Epithelial cell of prostate (primary cell): ENCODE data around the gene BPIFB2.

ENCODE experiments used
- DNase-seq: peaks from one replicate; pipeline ENCODE4 v3.0.0-alpha.2; 2011; ENCODE audit warnings: low read depth, low spot score
- H3K27ac ChIP-seq: fragments of 450-650 bp; 2 replicates; pipeline ENCODE4 v1.5.1; 2017; ENCODE audit warnings: mild to moderate bottlenecking

The BPIFB2 gene

DNA sequence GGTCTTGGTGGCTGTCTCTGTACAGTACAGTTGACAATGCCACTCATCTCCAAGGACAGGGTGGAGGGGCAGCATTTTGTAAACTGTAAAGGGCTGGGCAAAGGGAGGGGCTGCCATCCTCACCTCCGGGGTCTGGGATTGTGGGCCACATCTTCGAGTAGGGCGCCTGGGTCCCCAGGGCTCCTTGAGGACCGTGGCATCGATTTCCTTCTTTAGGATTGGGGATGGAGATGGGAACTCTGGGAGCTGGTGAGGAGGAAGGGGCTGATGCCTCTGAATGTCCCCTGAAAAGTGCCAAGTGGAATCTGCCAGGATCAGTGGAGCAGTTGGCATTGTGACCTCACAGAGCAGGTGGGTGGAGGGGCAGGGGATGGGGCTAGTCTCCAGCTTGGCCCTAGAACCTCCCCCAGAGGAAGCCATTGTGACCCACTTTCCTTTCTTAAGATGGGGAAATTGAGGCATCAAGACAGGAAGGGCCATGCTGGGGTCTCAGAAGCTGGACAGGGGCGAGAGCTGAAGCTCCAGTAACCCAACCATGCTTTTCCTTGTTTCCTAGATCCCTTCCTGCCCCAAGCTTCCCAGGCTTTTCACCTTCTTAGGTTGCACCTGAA is 3.3 kb upstream of the BPIFB2 start, which contains the start of gene SUN5:
SUN5 (minus strand) TSS at position 293 of the 611 bp plus-strand sequence; CDS start at position 200, 93 bp downstream.
- no peak within 1 kb of the TSS for H3K27ac ChIP-seq
- DNase-seq, result no peak

- H3K27ac ChIP-seq, result no peak overlapping the region
- no peak for DNase-seq
These were observed 2.4 kb upstream of the BPIFB2 start for GRCh38 chr20:33005132-33005566.

DNA sequence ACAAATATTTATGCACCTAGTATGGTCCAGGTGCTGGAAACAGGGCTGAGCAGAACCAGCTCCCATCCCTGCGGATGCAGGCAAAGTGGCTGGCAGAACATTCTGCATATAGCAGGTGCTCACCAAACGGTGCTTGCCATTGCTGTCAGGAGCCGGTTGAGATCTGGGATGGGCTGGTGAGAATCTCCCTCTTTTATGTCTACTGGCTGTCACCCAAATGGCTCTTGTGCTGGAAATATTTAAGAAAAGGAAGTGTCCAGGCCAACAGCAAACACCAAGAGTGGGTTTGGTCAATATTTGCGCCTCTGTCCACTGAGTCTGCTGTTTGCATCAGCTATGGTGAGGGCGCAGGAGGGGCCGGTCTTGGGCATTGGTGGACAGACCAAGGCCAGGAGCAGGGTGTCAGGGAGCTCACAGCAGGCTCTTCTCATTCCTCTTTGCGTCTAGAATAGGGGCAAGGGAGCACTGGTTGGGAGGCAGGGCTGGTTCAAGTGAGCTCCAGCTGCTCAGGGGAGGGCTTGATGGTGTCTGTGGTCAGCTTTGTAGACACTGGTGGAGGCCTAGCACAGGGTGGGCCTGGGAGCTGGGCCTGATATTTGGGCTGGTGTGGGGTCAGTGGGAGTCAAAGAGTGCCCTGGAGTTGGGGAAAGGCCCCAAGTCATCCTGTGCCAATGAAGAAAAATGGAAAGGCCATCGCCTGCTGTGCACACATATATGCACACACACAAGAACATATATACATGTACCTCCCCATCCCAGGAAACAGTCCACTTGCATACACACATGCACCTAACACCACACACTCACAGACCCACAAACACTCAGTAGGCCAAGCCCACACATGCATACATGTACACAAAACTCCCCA is 1.4 kb upstream of the BPIFB2 start:
- no peak for DNase-seq
- H3K27ac ChIP-seq, result no peak overlapping the region

DNA sequence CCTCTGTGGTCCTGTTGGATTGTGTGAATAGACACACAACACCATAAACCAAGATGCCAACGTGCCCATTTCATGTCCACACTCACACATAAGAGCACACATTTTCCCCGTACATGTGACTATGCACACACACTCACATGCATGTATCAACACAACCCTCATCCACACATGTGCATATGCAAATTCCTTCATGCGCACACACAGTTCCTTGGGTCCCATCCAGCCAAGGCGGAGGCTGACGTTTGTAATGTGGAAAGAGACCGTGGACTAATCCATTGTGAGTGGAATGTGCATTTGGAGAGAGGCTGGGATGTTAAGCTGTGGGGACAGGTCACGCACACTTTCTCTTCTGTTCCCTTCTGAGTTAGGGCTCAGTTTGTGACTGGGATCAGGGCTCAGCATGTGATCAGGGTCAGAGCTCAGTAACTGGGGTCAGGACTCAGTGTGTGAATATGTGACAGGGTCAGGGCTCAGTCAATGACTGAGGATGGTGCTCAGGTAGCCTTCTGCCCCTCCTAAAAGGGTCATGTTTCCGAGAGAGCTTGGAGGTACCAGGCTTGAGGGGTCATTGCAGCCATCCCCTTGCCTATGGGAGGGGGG is 628 bp upstream of the BPIFB2 start:
- no peak overlapping the region for H3K27ac ChIP-seq
- no peak for DNase-seq

DNA sequence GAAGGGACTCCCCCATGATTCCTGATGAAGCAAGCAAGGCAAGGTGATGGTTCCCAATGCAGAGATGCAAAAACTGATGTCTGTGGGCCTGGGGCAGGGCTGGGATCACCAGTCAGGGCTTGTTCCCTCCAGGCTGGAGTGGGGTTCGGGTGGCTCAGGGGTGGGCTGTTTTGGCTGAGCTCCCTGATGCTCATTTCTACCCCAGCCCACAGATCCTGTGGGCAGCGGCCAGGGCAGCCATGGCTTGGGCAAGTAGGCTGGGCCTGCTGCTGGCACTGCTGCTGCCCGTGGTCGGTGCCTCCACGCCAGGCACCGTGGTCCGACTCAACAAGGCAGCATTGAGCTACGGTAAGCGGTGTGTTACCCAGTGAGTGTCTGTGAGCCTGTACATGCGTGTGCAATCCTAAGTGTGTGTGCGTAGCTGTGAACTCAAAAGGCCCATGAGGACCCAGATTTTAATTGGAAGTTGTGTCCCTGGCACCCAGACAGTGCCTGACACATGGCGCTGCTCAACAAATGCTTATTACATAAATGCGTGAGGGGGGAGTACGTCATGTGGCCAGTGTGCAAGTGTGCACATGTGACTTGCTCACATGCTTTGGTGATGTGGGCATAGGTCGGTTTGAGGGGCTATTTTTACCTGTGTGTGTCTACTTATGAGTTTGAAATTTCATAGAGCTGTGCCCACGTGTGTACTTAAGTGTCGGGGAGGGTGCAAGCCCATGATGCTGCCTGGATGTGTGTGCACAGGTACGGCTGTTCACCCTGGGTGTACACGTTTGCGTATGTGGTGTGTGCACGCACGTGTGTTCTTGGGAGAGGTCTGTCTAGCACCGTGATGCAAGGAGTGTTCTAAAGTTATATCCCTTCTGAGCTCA is 1.1 kb downstream of the BPIFB2 start:
- H3K27ac ChIP-seq, result no peak overlapping the region
- DNase-seq, result no peak

DNA sequence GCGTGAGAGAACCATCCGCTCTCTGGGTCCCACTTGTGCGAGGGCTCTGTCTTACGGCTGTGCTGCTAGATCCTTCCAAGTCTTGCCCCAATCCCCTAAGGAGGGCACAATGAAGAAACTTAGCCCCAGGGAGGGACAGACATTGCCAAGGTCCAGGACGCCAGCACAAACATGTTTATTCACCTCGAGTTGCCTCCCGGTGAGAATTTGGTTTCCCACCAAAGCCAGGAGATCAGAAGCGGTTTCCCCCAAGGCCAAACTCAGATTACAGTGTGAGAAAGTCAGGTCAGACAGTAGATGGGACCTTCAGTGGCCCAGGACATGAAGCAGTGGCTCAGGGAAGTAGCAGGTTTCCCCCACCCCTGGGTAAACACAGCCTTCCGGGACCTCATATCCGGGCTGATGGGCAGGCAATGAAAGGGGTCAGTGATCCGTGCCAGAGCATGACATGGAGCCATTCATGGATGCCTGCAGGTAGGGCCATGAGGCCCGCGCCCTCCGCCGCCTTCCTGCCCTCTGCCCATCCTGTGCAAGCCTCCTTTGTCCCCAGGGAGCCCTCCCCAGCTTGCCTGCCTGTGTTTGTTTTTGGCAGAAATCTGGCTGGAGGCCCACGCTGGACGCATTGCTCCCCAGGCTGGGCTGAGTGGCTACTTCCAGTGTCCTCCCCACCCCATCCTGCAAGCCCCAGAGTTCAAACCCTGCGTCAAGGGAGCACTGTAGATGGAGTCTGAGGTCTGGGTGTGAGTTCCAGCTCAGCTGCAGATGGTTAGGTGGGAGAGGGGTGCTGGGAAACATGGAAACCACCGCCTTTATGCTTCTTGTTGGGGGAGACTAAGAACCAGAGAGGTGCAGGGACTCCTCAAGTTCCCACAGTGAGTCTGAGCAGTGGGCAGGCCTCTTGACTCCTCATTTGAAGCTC is 2.0 kb downstream of the BPIFB2 start:
- H3K27ac ChIP-seq, result no peak overlapping the region
- no peak for DNase-seq

DNA sequence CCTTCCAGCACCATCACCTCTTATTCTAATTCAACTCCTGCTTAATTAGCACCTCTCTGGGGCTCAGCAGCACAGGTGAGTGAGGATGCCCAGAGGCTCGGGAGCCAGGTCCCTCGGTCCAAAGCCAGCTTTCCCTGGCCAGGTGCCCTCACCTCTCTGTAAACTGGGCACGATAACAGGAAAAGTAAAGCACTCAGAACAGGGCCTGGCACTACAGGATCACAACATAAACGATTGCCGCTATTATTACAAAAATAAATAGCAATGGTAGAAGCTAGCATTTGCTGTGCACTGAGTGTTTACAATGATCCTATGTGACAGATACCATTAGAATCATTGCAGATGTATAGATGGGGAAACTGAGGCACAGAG is 2.6 kb downstream of the BPIFB2 start:
- no peak for DNase-seq
- no peak overlapping the region for H3K27ac ChIP-seq

GRCh38 chr20:33010674-33011449 is 3.4 kb downstream of the BPIFB2 start:
- no peak overlapping the region for H3K27ac ChIP-seq
- DNase-seq, result no peak

DNA sequence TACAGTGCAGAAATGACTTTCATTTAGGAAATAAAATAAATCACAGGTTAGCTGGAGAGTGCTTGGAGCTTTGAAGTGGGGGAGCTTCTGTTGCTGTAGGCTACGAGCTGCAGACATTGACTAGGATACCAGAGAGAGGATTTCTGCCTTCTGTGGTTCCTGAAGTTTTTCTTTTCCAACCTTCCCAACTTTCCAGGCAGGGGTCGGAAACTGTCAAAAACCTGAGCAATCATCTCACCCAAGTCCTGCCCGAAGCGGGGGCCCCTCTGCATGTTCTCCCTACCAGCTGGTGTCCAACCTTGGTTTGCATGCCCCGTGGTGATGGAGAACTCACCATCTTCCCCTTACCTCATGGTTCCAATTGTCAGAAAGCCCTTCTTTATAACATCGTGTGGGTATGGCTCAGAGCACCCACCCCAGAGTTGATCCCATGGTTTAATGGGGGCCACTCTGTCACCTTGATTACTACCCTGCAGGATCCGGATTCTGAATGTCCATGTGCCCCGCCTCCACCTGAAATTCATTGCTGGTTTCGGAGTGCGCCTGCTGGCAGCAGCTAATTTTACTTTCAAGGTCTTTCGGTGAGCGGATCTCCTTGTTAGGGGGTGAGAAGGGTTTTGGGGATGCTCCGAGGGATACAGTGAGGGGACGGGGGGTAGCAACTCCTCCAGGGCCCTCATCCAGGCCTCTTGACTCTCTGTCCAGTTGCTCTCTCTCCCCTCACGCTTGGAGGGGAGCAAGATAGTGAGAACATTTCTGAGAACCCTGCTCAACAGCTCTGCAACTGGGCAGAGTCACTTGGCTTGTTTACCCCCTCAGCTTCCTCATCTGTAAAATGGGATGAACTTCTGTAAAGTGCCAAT is 5.1 kb downstream of the BPIFB2 start:
- no peak overlapping the region for H3K27ac ChIP-seq
- DNase-seq, result no peak

GRCh38 chr20:33013701-33014326 is 6.3 kb downstream of the BPIFB2 start:
- no peak for DNase-seq
- H3K27ac ChIP-seq, result no peak overlapping the region

GRCh38 chr20:33014336-33015113 is 7.0 kb downstream of the BPIFB2 start:
- H3K27ac ChIP-seq, result no peak overlapping the region
- no peak for DNase-seq

GRCh38 chr20:33015114-33015484 is 7.6 kb downstream of the BPIFB2 start:
- no peak for DNase-seq

GRCh38 chr20:33015700-33016580 is 8.4 kb downstream of the BPIFB2 start:
- H3K27ac ChIP-seq, result no peak overlapping the region
- no peak for DNase-seq

More at GRCh38 chr20:33015114-33015484, 7.6 kb downstream of the BPIFB2 start:
- H3K27ac ChIP-seq, result no peak overlapping the region

- no peak overlapping the region for H3K27ac ChIP-seq
- DNase-seq, result no peak
These were observed 9.1 kb downstream of the BPIFB2 start for GRCh38 chr20:33016581-33017109.

GRCh38 chr20:33017542-33017941 is 10.0 kb downstream of the BPIFB2 start:
- no peak for DNase-seq
- H3K27ac ChIP-seq, result no peak overlapping the region
